ENCODE results near the gene NTM.
"Not testable (repeated sequence)": the region's sequence is repeated elsewhere in the genome, so short reads cannot be mapped to it uniquely, and the experiment has no call there.

Gene NTM

DNA sequence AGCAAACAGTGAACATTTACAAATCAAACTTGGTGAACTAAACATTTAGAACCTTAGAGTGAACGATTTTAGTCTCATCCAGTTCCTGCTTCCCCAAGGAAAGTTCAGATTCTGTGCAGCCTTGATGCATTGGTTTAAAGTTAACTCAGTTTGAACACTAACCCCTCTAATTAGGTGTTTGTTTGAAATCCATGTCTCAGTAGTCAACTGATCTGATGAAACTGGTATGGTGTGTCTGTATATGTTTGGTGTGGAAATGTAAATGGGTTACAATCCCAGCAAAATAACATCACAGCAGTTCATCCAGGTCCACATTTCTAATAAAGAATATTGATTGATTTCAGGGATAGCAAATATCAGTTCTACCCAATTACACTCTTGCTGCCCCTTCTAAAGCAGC, 532.0 kb downstream of the NTM start:
- no peak for DNase-seq

DNA sequence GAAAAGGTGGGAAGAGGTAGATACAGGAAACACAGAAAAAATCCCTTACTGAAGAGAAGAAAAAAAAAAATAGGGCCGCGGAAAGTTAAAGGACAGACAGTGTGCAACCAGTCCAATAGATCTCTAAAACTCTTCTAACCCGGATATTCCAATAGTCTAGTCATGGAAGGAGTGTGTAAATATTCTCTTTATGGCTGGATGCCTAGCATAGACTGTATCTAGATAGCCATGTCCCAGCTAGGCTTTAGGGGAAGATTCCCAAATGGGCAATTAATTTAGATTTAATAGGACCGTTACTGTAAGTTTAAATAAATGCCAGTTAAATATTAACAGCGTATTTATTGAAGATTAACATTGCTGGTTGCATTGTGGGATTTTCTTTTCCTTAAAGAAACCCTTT, 532.7 kb downstream of the NTM start:
- no peak for DNase-seq

- peak; percentile 64 for DNase-seq
Observed at GRCh38 chr11:131904756-131905155, 534.3 kb downstream of the NTM start.

- peak; percentile 47 for DNase-seq
Observed at GRCh38 chr11:131906963-131907362, 536.5 kb downstream of the NTM start.

DNA sequence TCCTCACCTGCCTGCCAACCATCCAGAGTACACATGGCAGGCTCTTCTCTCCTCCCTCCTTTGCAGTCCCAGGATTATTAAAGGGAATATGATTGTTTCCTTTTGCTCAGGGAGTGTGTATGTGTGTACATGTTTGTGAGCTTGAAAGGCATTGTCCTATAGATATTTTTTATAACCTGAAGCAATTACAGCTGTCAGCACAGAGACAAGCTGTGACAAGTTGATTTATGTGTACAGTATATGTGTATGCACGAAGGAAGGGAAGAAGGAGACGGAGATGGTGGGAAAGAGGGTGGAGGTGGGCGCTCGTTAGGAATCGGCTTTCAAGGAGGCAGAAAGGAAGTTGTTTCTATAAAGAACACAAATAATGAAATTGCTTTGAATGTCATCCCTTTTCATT, 537.0 kb downstream of the NTM start:
- DNase-seq: no peak

DNA sequence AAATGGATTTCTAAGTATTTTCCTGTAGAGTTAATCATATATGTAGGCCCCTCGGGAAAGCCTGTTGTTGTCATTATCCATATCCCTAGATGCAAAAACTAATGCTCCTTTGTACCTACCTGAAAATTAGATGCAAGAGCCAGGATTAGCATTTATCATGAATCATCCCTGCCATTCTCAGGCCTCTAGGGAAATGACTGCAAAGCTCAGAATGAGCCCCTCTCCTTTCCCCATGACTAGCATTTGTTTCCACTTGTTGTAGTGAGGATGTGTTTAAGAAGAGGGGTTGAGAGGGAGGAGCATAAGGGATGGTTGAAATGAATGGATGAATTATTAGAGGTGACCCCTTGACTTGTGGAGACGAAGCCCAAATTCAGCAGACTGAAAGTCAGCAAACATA, 537.9 kb downstream of the NTM start:
- DNase-seq: no peak

- no peak for DNase-seq
Observed at GRCh38 chr11:131909426-131910177, 539.2 kb downstream of the NTM start.

- no peak for DNase-seq
Observed at GRCh38 chr11:131910178-131910522, 539.7 kb downstream of the NTM start.

- peak; percentile 42 for DNase-seq
Observed at GRCh38 chr11:131910523-131911387, 540.3 kb downstream of the NTM start.

- not testable (repeated sequence) for DNase-seq
Observed at GRCh38 chr11:131911388-131912032, 541.1 kb downstream of the NTM start.

DNA sequence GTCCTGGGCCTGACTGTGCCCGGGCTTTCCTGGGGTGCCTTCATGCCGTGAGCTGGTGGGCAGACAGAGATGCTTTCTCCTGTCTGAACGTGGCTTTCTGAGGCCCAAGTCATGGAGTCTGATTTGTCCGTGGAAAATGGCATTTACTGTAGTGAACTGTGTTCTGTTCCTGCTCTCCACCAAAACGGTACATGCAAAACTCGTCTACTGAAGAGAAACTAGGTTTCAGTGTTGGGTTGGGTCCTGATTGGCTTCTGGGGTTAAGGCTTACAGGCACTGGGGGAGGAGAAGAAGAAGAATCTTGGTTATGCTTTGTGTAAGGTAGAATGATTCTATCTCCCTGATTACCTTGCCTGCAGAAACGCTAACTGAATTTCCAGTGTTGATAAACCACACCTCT, 541.7 kb downstream of the NTM start:
- DNase-seq: no peak

DNA sequence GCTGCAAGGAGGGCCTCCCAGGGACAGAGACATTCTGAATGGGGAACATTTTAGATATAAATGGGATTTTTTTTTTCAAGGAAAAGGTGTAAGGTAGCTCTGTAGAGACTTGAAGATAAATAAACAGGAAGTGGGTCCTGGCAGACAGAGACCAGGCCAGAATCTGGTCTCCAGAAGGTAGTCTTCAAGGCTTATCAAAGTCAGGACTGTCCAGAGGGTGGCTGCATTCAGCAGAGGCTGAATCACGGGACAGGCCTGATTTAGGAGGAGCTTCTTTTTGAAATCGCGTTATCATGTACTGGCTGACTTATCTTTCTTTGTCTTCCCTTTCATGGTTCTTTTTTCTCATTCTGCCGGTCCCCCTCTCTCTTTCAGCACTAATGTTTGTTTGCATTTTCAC, 542.9 kb downstream of the NTM start:
- DNase-seq: no peak

DNA sequence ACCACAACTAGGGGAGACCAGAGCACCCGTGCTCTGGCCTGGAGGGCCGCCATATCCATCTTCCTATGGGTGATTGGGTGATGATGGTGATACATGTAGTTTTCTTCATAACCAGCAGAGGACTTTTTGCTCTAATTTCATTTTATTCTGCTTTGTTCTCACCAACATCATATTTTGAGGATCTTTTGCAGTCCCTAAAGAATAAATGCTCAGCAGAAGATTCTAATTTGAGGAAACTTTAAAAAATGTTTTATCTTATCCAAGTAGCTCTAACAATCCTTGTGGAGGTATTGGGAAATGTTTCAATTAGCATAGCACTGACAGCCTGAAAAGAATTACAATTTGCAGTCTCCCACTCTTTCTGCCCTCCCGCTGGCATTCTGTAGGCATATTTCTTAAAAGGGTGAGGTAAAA, 544.0 kb downstream of the NTM start:
- DNase-seq: peak; percentile 50

- no peak for DNase-seq
Observed at GRCh38 chr11:131916638-131917037, 546.2 kb downstream of the NTM start.

- no peak for DNase-seq
Observed at GRCh38 chr11:131917634-131918384, 547.4 kb downstream of the NTM start.

GRCh38 chr11:131918663-131919062, 548.2 kb downstream of the NTM start:
- no peak for DNase-seq

- no peak for DNase-seq
Observed at GRCh38 chr11:131922220-131922619, 551.8 kb downstream of the NTM start.

DNA sequence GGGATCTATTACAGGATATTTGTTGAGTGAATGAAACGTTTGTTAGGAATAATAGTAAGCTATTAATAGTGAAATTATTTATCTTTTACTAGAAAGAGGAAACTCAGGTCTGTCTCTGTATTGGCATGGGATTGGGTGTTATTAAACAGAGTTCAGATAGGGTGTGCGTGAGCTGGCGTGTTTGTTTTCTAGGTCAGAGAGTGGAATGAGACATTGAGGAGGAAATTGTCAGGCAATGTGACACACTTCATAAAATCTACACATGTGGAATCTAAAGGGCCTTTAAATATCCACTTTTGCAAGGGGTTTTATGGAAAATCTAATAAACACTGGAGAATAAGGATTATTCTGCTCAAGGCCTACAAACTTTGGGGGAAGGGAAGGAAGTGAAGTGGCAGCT, 552.9 kb downstream of the NTM start:
- no peak for DNase-seq

- DNase-seq: no peak
Observed at GRCh38 chr11:131924001-131924400, 553.6 kb downstream of the NTM start.

DNA sequence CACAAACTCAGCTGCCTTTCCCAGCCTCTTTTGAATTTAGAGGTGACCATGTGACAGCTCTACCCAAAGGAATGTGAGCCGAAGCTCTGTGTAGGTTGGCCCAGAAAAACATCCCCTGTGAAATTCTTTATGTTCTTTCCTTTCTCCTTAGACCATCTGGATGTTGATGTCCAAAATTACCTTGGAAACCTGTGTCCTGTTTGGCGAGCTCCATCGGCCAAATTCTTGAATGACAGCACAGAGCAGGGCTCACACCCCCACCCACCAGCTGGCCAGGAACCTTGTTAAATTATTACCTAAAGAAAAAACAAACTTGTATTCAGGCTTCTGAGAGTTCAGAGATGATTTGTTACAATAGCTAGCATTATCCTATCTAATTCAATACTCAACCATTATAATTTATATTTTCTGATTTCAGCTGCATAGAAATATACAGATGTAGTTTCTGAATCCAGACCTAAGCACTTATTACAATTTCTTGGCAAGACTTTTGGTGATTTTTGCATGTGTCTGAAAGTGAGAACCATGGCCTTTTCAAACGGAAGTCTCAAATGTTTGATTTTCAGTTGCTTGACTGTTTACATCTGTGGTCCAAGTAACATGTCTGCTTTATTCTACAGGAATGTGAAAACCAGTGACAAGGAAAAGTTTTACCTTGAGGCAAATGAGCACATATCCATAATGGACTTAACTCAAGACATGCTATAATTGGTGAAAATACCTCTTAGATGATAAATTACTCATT, 554.2 kb downstream of the NTM start:
- DNase-seq: peak; percentile 29

DNA sequence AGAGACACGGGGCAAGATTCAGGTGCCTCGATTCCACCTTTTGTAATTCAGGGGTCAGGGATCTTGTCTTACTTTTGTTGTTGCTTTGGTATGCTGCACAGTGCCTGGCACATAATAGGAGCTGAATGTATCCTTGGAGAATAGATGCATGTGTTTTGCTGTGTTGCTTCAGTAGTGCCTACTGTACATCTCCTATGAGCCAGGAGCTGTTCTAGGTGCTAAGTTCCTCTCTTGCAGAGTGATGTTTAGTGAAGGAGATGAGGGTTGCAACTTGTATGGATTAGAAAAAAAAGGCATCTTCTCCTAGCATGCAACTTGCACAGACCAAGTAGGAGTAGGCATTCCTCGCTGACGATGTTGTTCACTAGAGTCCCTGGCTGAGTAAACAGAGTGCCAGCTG, 555.4 kb downstream of the NTM start:
- no peak for DNase-seq

GRCh38 chr11:131928992-131929391, 558.6 kb downstream of the NTM start:
- no peak for DNase-seq
